Thyroid gland (tissue), 4 donors: Measurements from ENCODE around the gene SLC9A8.
A peak's percentile ranks its signal among the peaks of the same experiment; 100 is the strongest.

ENCODE experiments used
- CTCF ChIP-seq, 6 experiments: fragments of 200-600 bp in 3 of 6; fragments of 450-650 bp in 3 of 6; sonication (generic) in 3 of 6; IDR thresholded peaks; one replicate each; pipeline ENCODE4 v1.5.1; 2016 to 2019; ENCODE audit warnings: antibody characterized with exemption in 6 of 6, mild to moderate bottlenecking in 2 of 6, inconsistent platforms in 1 of 6, moderate library complexity in 1 of 6
- POLR2A ChIP-seq, 2 donors: fragments of 450-650 bp; IDR thresholded peaks; one replicate each; pipeline ENCODE4 v1.6.1; 2017; ENCODE audit warnings: antibody characterized with exemption in 2 of 2, mild to moderate bottlenecking in 2 of 2, moderate library complexity in 1 of 2

- no peak for TF ChIP-seq CTCF (IDR thresholded peaks at IDR 0.05)
- TF ChIP-seq POLR2A (IDR thresholded peaks at IDR 0.05), result peak; percentile 86 to 96
Measured at GRCh38 chr20:49936153-49937026, 123.8 kb downstream of the SLC9A8 start, which contains the start of gene RNF114.
